Ishikawa (cell line): ENCODE data around the gene AGFG2.

Experiments used
- CEBPB ChIP-seq: IDR thresholded peaks from 2 replicates; pipeline ENCODE4 v1.6.1; 2012
- CREB1 ChIP-seq: IDR thresholded peaks from 2 replicates; pipeline ENCODE4 v1.6.1; 2012; ENCODE audit warnings: low read depth
- EGR1 ChIP-seq: IDR thresholded peaks from 2 replicates; pipeline ENCODE4 v1.6.1; 2012
- EP300 ChIP-seq: IDR thresholded peaks from 2 replicates; pipeline ENCODE4 v1.6.1; 2012; ENCODE audit warnings: borderline replicate concordance
- FOXM1 ChIP-seq: IDR thresholded peaks from 2 replicates; pipeline ENCODE4 v1.6.1; 2012; ENCODE audit warnings: low read depth, borderline replicate concordance
- NFIC ChIP-seq: IDR thresholded peaks from 2 replicates; pipeline ENCODE4 v1.6.1; 2012
- RAD21 ChIP-seq: IDR thresholded peaks from 2 replicates; pipeline ENCODE4 v1.6.1; 2012; ENCODE audit warnings: low read depth
- TAF1 ChIP-seq: IDR thresholded peaks from 2 replicates; pipeline ENCODE4 v1.6.1; 2012; ENCODE audit warnings: low read depth, mild to moderate bottlenecking
- TCF12 ChIP-seq: IDR thresholded peaks from 2 replicates; pipeline ENCODE4 v1.6.1; 2012; ENCODE audit warnings: low read depth
- TEAD4 ChIP-seq: IDR thresholded peaks from 2 replicates; pipeline ENCODE4 v1.6.1; 2012
- YY1 ChIP-seq: IDR thresholded peaks from 2 replicates; pipeline ENCODE4 v1.6.1; 2012; ENCODE audit warnings: low read depth
- ZBTB7A ChIP-seq: IDR thresholded peaks from 2 replicates; pipeline ENCODE4 v1.6.1; 2012; ENCODE audit warnings: low read depth
- TF ChIP-seq, protein P1 (sequence below): IDR thresholded peaks from 2 replicates; pipeline ENCODE4 v1.6.1; 2012
- TF ChIP-seq, protein P2 (sequence below): IDR thresholded peaks from 2 replicates; pipeline ENCODE4 v1.6.1; 2012; ENCODE audit warnings: low read depth, mild to moderate bottlenecking
- TF ChIP-seq, protein P3 (sequence below): IDR thresholded peaks from 2 replicates; pipeline ENCODE4 v1.6.1; 2012

Gene AGFG2

DNA sequence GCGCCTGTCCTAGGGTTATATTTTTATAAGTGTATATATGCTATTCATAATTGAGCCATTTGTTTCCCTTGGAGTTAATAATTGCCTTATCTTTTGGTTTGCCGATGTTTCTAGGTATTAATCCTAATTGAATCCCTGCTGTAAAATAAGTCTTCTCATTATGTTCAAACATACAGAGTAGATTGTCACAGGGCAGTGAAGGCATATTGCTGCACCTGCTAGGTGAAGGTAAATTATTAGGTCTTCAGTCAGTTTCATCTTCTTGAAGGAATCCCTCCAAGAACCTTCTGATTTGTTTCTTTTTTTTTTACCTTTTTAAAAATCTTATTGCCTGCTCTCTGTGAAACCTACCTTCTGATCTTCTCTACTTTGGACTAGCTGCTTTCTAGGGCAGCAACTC, 17.9 kb upstream of the AGFG2 start:
- TF ChIP-seq, protein P1, sequence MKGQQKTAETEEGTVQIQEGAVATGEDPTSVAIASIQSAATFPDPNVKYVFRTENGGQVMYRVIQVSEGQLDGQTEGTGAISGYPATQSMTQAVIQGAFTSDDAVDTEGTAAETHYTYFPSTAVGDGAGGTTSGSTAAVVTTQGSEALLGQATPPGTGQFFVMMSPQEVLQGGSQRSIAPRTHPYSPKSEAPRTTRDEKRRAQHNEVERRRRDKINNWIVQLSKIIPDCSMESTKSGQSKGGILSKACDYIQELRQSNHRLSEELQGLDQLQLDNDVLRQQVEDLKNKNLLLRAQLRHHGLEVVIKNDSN, result no peak
- TF ChIP-seq EP300, result no peak
- no peak for TF ChIP-seq TCF12
- no peak for TF ChIP-seq NFIC
- TF ChIP-seq YY1, result no peak
- no peak for TF ChIP-seq TAF1
- TF ChIP-seq TEAD4, result no peak
- TF ChIP-seq RAD21, result no peak
- TF ChIP-seq, protein P2, sequence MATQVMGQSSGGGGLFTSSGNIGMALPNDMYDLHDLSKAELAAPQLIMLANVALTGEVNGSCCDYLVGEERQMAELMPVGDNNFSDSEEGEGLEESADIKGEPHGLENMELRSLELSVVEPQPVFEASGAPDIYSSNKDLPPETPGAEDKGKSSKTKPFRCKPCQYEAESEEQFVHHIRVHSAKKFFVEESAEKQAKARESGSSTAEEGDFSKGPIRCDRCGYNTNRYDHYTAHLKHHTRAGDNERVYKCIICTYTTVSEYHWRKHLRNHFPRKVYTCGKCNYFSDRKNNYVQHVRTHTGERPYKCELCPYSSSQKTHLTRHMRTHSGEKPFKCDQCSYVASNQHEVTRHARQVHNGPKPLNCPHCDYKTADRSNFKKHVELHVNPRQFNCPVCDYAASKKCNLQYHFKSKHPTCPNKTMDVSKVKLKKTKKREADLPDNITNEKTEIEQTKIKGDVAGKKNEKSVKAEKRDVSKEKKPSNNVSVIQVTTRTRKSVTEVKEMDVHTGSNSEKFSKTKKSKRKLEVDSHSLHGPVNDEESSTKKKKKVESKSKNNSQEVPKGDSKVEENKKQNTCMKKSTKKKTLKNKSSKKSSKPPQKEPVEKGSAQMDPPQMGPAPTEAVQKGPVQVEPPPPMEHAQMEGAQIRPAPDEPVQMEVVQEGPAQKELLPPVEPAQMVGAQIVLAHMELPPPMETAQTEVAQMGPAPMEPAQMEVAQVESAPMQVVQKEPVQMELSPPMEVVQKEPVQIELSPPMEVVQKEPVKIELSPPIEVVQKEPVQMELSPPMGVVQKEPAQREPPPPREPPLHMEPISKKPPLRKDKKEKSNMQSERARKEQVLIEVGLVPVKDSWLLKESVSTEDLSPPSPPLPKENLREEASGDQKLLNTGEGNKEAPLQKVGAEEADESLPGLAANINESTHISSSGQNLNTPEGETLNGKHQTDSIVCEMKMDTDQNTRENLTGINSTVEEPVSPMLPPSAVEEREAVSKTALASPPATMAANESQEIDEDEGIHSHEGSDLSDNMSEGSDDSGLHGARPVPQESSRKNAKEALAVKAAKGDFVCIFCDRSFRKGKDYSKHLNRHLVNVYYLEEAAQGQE, result no peak
- TF ChIP-seq, protein P3, sequence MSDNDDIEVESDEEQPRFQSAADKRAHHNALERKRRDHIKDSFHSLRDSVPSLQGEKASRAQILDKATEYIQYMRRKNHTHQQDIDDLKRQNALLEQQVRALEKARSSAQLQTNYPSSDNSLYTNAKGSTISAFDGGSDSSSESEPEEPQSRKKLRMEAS, result no peak
- no peak for TF ChIP-seq CREB1
- TF ChIP-seq FOXM1, result no peak
- no peak for TF ChIP-seq ZBTB7A
- no peak for TF ChIP-seq EGR1
- TF ChIP-seq CEBPB, result no peak

DNA sequence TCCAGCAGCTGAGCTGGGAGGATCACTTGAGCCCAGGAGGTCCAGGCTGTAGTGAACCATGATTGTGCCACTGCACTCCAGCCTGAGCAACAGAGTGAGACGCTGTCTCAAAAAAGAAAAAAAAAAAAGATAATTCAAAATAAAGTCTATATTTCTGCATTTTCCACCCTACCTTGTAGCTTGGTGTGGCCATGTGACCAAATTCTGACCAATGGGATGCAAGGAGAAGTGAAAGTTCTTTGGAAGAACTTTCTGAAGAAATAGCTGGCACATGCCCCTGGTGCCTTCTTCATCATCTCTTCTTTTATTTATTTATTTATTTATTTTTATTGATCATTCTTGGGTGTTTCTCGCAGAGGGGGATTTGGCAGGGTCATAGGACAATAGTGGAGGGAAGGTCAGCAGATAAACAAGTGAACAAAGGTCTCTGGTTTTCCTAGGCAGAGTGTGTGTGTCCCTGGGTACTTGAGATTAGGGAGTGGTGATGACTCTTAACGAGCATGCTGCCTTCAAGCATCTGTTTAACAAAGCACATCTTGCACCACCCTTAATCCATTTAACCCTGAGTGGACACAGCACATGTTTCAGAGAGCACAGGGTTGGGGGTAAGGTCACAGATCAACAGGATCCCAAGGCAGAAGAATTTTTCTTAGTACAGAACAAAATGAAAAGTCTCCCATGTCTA, 17.0 kb upstream of the AGFG2 start:
- TF ChIP-seq, protein P1, result peak; percentile 76

DNA sequence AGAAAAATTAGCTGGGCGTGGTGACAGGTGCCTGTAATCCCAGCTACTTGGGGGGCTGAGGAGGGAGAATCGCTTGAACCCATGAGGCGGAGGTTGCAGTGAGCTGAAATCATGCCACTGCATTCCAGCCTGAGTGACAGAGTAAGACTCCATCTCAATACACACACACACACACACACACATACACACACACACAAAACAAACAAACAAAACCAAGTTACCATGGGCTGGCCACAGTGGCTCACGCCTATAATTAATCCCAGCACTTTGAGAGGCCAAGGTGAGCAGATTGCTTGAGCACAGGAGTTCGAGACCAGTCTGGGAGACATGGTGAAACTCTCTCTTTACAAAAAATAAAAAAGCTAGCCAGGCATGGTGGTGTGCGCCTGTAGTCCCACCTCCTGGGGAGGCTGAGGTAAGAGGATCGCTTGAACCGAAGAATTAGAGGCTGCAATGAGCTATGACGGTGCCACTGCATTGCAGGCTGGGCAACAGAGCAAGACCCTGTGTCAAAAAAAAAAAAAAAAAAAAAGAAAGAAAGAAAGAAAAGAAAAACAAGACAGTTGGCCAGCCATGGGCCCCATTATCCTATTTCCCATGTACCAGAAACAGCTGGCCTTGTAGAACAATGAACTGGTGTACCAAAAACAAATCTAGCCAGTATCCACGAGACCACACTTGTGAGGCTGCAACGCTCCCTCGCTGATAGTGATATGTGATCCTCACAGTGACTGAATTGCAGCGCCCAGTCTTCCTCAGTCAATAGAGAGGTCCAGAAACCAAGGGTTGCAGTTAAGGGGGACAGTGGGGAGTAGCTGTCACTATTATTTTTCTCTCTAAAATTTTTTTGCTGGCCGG, 6.6 kb upstream of the AGFG2 start:
- no peak for TF ChIP-seq NFIC
- TF ChIP-seq CREB1, result no peak
- no peak for TF ChIP-seq TAF1
- TF ChIP-seq EGR1, result no peak
- TF ChIP-seq TEAD4, result no peak
- no peak for TF ChIP-seq YY1

DNA sequence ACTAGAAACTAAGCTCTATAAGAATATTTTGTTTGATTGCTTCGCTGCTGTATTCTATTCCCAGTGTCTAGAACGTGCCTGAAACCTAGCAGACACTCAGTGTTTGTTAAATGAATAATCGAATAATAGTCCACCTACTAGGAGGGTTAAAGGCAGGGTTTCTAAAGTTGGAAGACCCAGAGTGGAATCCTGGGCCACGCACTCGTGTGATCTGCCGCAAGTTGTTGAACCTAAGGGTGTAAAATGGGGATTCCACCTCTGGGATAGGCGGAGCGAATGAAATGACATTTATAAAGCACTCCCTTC, 702 bp upstream of the AGFG2 start:
- TF ChIP-seq NFIC, result no peak
- no peak for TF ChIP-seq TCF12
- TF ChIP-seq CREB1, result no peak
- TF ChIP-seq FOXM1, result no peak
- no peak for TF ChIP-seq ZBTB7A
- no peak for TF ChIP-seq YY1
- TF ChIP-seq RAD21, result no peak
- TF ChIP-seq, protein P1, result no peak
- TF ChIP-seq, protein P2, result no peak
- TF ChIP-seq, protein P3, result no peak
- no peak for TF ChIP-seq EP300
- TF ChIP-seq TAF1, result no peak
- no peak for TF ChIP-seq CEBPB
- no peak for TF ChIP-seq EGR1
- no peak for TF ChIP-seq TEAD4

DNA sequence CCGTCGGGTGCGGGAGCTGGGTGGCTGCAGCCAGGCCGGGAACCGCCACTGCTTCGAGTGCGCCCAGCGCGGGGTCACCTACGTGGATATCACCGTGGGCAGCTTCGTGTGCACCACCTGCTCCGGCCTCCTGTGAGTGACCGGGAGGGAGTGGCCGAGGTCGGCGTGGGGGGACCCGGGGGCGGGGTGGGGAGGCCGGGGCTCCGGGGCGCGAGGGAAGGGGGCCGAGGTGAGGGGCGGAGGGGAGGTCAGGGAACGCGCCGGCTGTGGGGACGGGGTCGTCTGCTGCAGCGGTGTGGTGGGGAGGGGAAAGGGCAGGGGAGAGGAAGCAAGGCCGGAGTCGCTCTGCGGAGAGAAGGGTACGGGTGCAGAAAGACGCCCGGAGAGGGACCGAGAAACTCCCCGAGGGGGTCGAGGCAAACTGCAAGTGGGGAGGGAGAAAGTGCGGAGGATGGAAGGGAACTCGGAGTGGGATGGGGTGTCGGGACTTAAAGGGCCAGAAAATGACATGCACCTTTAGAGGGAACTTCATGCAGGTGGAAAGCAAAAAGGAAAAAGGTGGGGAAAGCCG, 518 bp downstream of the AGFG2 start:
- TF ChIP-seq YY1, result no peak
- no peak for TF ChIP-seq RAD21
- TF ChIP-seq TAF1, result no peak; the same call in none of the 2 replicates
- TF ChIP-seq, protein P2, result no peak
